DOHH2 (cell line): ENCODE results near the gene RASA3.
"Not testable (repeated sequence)": the region's sequence is repeated elsewhere in the genome, so short reads cannot be mapped to it uniquely, and the experiment has no call there.

Experiments
- H3F3A ChIP-seq: fragments of 200-600 bp; sonication (generic), shearing (Covaris generic); 2 replicates; pipeline ENCODE4 v1.6.0; 2016; ENCODE audit warnings: antibody characterized with exemption, mild to moderate bottlenecking; ENCODE audit not compliant: control insufficient read depth, insufficient read depth
- H3K27ac ChIP-seq: fragments of 200-600 bp; sonication (generic); 2 replicates; pipeline ENCODE4 v1.5.1; 2014; ENCODE audit warnings: low read depth, mild to moderate bottlenecking, low read length, moderate library complexity
- H3K27me3 ChIP-seq: fragments of 200-600 bp; sonication (generic); 2 replicates; pipeline ENCODE4 v1.6.1; 2014; ENCODE audit warnings: mild to moderate bottlenecking, low read length, mixed read lengths; ENCODE audit not compliant: control insufficient read depth
- H3K36me3 ChIP-seq: fragments of 200-600 bp; sonication (generic); 2 replicates; pipeline ENCODE4 v1.6.1; 2014; ENCODE audit warnings: mild to moderate bottlenecking, low read length, moderate library complexity, mixed read lengths; ENCODE audit not compliant: control insufficient read depth
- H3K4me1 ChIP-seq: fragments of 200-600 bp; sonication (generic); 2 replicates; pipeline ENCODE4 v1.6.1; 2014; ENCODE audit warnings: mild to moderate bottlenecking, low read length, mixed read lengths; ENCODE audit not compliant: control insufficient read depth
- H3K4me2 ChIP-seq: fragments of 200-600 bp; sonication (generic); 2 replicates; pipeline ENCODE4 v1.6.0; 2014; ENCODE audit warnings: mild to moderate bottlenecking, low read length, moderate library complexity
- H3K4me3 ChIP-seq: fragments of 200-600 bp; sonication (generic); 2 replicates; pipeline ENCODE4 v1.5.1; 2014; ENCODE audit warnings: mild to moderate bottlenecking, low read length, mixed read lengths
- H3K79me2 ChIP-seq: fragments of 200-600 bp; sonication (generic); 2 replicates; pipeline ENCODE4 v1.6.1; 2014; ENCODE audit warnings: mild to moderate bottlenecking, low read length, mixed read lengths; ENCODE audit not compliant: control insufficient read depth
- H3K9me2 ChIP-seq: fragments of 200-600 bp; sonication (generic); replicated peaks from 2 replicates; pipeline ENCODE4 v1.6.1; 2014; ENCODE audit warnings: mild to moderate bottlenecking, low read length, mixed read lengths; ENCODE audit not compliant: control insufficient read depth
- H3K9me3 ChIP-seq: fragments of 200-600 bp; sonication (generic); 2 replicates; pipeline ENCODE4 v1.6.1; 2014; ENCODE audit warnings: antibody characterized with exemption, low read length, mixed read lengths; ENCODE audit not compliant: control insufficient read depth, insufficient read depth
- H4K20me1 ChIP-seq: fragments of 200-600 bp; sonication (generic); 2 replicates; pipeline ENCODE4 v1.6.0; 2014; ENCODE audit warnings: low read depth, mild to moderate bottlenecking, antibody characterized with exemption, low read length, moderate library complexity; ENCODE audit not compliant: control insufficient read depth, insufficient read depth
- EZH2phosphoT487 ChIP-seq: fragments of 200-600 bp; sonication (generic); IDR thresholded peaks from 2 replicates; pipeline ENCODE4 v1.6.1; 2017; ENCODE audit warnings: borderline replicate concordance, mild to moderate bottlenecking, antibody characterized with exemption, low read length, moderate library complexity, mixed read lengths
- TF ChIP-seq, protein P1 (sequence below): fragments of 200-600 bp; sonication (generic); IDR thresholded peaks from one replicate; pipeline ENCODE4 v1.5.1; 2014; ENCODE audit warnings: antibody characterized with exemption, mild to moderate bottlenecking, low read depth, low read length; ENCODE audit not compliant: poor library complexity, severe bottlenecking

RASA3 gene

GRCh38 chr13:113991191-113991669, 141.2 kb downstream of the RASA3 start:
- Histone ChIP-seq H3K4me2 (no peak overlapping the region), H3K4me1 (peaks cover 3% of the 10 kb centered on the region; the same call in 1 of the 2 replicates), H3K4me3 (no peak overlapping the region), H3K27ac (no peak overlapping the region), H3K79me2 (no peaks in the 10 kb centered on the region), H3K9me2 (no peaks in the 10 kb centered on the region), H3F3A (no peaks in the 10 kb centered on the region), H3K27me3 (no peaks in the 10 kb centered on the region), H4K20me1 (no peaks in the 10 kb centered on the region), H3K36me3 (no peaks in the 10 kb centered on the region), H3K9me3 (peaks cover 5% of the 10 kb centered on the region; the same call in 1 of the 2 replicates)
- no peak for TF ChIP-seq EZH2phosphoT487
- TF ChIP-seq, protein P1, sequence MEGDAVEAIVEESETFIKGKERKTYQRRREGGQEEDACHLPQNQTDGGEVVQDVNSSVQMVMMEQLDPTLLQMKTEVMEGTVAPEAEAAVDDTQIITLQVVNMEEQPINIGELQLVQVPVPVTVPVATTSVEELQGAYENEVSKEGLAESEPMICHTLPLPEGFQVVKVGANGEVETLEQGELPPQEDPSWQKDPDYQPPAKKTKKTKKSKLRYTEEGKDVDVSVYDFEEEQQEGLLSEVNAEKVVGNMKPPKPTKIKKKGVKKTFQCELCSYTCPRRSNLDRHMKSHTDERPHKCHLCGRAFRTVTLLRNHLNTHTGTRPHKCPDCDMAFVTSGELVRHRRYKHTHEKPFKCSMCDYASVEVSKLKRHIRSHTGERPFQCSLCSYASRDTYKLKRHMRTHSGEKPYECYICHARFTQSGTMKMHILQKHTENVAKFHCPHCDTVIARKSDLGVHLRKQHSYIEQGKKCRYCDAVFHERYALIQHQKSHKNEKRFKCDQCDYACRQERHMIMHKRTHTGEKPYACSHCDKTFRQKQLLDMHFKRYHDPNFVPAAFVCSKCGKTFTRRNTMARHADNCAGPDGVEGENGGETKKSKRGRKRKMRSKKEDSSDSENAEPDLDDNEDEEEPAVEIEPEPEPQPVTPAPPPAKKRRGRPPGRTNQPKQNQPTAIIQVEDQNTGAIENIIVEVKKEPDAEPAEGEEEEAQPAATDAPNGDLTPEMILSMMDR: no peak

- TF ChIP-seq, protein P1: no peak
- Histone ChIP-seq H3K9me2 (no peaks in the 10 kb centered on the region), H3K4me2 (no peak overlapping the region), H3K36me3 (no peaks in the 10 kb centered on the region), H3K27me3 (no peaks in the 10 kb centered on the region), H3F3A (no peaks in the 10 kb centered on the region), H3K27ac (no peak overlapping the region), H3K79me2 (no peaks in the 10 kb centered on the region), H3K4me3 (no peak overlapping the region), H4K20me1 (no peaks in the 10 kb centered on the region), H3K4me1 (peaks cover 3% of the 10 kb centered on the region; the same call in 1 of the 2 replicates), H3K9me3 (peaks cover 5% of the 10 kb centered on the region; the same call in 1 of the 2 replicates)
These were observed 142.0 kb downstream of the RASA3 start for GRCh38 chr13:113990321-113990837.

DNA sequence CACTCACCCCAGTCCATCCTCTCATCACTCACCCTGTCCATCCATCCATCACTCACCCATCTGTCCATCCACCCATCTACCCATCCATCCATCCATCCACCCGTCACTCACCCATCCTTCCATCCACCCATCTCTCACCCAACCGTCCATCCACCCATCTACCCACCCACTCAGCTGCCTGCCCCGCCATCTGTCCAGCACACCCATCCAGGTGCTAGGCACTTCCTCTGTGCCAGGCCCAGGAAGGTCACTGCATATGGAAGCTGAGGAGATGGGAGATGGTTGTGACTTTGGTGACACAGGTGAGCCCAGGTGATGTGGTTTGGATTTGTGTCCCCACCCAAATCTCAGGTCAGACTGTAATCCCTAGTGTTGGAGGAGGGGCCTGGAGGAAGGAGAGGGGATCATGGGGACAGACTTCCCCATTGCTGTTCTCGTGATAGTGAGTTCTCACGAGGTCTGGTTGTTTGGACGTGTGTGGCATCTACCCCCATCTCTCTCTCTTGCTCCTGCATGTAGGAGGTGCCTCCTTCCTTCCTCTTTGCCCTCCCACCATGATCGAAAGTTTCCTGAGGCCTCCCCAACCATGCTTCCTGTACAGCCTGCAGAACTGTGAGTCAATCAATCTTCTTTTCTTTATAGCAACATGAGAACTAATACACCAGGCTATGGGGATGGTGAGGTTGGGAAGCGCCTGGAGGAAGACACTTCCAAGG, 142.7 kb downstream of the RASA3 start:
- Histone ChIP-seq H3K4me2 (no peak overlapping the region), H3F3A (no peaks in the 10 kb centered on the region), H3K4me3 (no peak overlapping the region), H3K36me3 (no peaks in the 10 kb centered on the region), H3K27me3 (no peaks in the 10 kb centered on the region), H3K9me2 (no peaks in the 10 kb centered on the region), H3K4me1 (peaks cover 3% of the 10 kb centered on the region; the same call in 1 of the 2 replicates), H3K9me3 (peaks cover 5% of the 10 kb centered on the region; the same call in 1 of the 2 replicates), H4K20me1 (no peaks in the 10 kb centered on the region), H3K79me2 (no peaks in the 10 kb centered on the region), H3K27ac (no peak overlapping the region)
- TF ChIP-seq, protein P1: no peak
- TF ChIP-seq EZH2phosphoT487: no peak

DNA sequence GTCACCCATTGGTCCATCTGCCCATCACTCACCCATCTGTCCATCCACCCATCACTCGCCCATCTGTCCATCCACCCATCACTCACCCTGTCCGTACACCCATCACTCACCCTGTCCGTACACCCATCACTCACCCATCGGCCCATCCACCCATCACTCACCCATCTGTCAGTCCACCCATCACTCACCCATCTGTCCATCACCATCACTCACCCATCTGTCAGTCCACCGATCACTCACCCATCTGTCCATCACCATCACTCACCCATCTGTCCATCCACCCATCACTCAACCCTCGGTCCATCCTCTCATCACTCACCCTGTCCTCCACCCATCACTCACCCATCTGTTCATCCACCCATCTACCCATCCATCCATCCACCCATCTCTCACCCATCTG, 143.6 kb downstream of the RASA3 start:
- not testable (repeated sequence) for H3F3A ChIP-seq, H3K9me3 ChIP-seq, H3K27ac ChIP-seq, H3K36me3 ChIP-seq, H3K4me3 ChIP-seq, H3K27me3 ChIP-seq, H3K79me2 ChIP-seq, H4K20me1 ChIP-seq, H3K9me2 ChIP-seq, H3K4me2 ChIP-seq, H3K4me1 ChIP-seq
